Aorta (tissue), 5 donors: ENCODE results near the gene SLC4A5. TPM values are rescaled to one million over a fixed set of nuclear protein-coding genes. Genes with fewer than 3 reads are reported as not detected.
"Not testable (repeated sequence)": the region's sequence is repeated elsewhere in the genome, so short reads cannot be mapped to it uniquely, and the experiment has no call there.

Source experiments
- ATAC-seq: fragments of 200-7000 bp; cut with Tn5 transposase; one replicate; pipeline ENCODE4 v1.9.1; 2022; ENCODE audit warnings: moderate library complexity; ENCODE audit not compliant: low FRiP score
- DNase-seq, 2 donors: peaks; one replicate each; pipeline ENCODE4 v3.0.0-alpha.2; 2020
- H3K27ac ChIP-seq, 2 donors: one replicate each; pipeline ENCODE4 v1.5.1; 2013; ENCODE audit warnings: low read length in 2 of 2, mild to moderate bottlenecking in 2 of 2, moderate library complexity in 2 of 2, control low read depth in 1 of 2, inconsistent platforms in 1 of 2, low read depth in 1 of 2
- H3K27me3 ChIP-seq, 2 donors: one replicate each; pipeline ENCODE4 v1.6.1; 2013; ENCODE audit warnings: control low read depth in 1 of 2, low read length in 1 of 2, mild to moderate bottlenecking in 1 of 2, moderate library complexity in 1 of 2; ENCODE audit not compliant: insufficient read depth in 2 of 2, control insufficient read depth in 1 of 2
- H3K36me3 ChIP-seq, 2 donors: one replicate each; pipeline ENCODE4 v1.6.1; 2013; ENCODE audit warnings: control low read depth in 1 of 2, low read length in 1 of 2, mild to moderate bottlenecking in 1 of 2; ENCODE audit not compliant: insufficient read depth in 2 of 2, control insufficient read depth in 1 of 2
- H3K4me1 ChIP-seq, 2 donors: one replicate each; pipeline ENCODE4 v1.6.1; 2013; ENCODE audit warnings: low read length in 2 of 2, control low read depth in 1 of 2, mild to moderate bottlenecking in 1 of 2, moderate library complexity in 1 of 2; ENCODE audit not compliant: insufficient read depth in 2 of 2, control insufficient read depth in 1 of 2
- H3K4me3 ChIP-seq, 2 donors: one replicate each; pipeline ENCODE4 v1.5.1; 2013; ENCODE audit warnings: low read length in 2 of 2, control low read depth in 1 of 2, mild to moderate bottlenecking in 1 of 2
- H3K9me3 ChIP-seq: one replicate; pipeline ENCODE4 v1.6.1; 2013; ENCODE audit warnings: mild to moderate bottlenecking, low read length; ENCODE audit not compliant: control insufficient read depth
- WGBS, 2 donors: extraction: QIAGEN DNeasy Blood & Tissue Kit; methylation state at CpG; one replicate each; pipeline ENCODE4 v1.1.7; 2013; 5-methylcytosine and 5-hydroxymethylcytosine counted together
- intact Hi-C, 2 donors: fragments of 100-400 bp; cut with DNase I; formaldehyde crosslinking; loops; one replicate each; pipeline versions ENCODE4 v1.14.2 to v1.15.0; 2022
- polyA plus RNA-seq, 2 donors: library from polyadenylated mRNA; stranded (reverse); fragments of 200-250 nt; gene quantifications; one replicate each; pipeline ENCODE4 v1.2.3, GENCODE V29; 2013
- total RNA-seq, 2 donors: library from RNA; stranded (reverse); fragmentation: NEBNext Ultra II Directional; extraction: Animal tissue kit (Norgen Biotek cat#: 25700); gene quantifications; one replicate each; pipeline ENCODE4 v1.2.1, GENCODE V29; 2021
- donor health status: healthy with polysubstance abuse.
- donor health status: Bipolar disorder and iron deficiency.
- donor health status: DM: no; HTN: no; CAD: no.
- donor health status: DM: no; HTN: no; CAD: no.
- donor health status: DM: yes; HTN: yes; CAD: no.

Gene SLC4A5
- total and polyA plus RNA-seq, 4 donors = 1.6 to 7.3 (median 6.2) TPM; not detected in 1

DNA sequence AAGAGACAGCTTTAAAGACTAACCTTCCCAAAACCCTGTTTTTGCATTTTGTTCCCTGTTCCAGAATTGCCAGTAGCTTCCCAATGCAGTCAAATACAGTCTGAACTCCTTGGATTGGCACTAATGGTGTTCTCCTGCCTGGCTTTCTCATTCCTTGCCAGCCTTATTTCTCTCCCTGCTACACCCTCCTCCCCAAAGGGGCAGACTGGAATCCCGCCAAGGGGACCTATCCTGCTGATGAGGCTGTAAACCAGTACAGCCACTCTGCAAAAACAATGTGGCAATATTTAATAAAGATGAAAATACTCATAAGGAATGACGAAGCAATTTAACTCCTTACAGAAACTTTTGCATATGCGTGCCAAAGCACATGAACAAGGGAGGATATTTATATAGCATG lies 4.5 kb upstream of the SLC4A5 start:
- 91 to 97% methylated on average over 3 of the region's 3 CpGs for WGBS, 2 donors
- Histone ChIP-seq H3K4me1 (no peaks in the 10 kb centered on the region), H3K27me3 (no peaks in the 10 kb centered on the region), H3K27ac (no peak overlapping the region), H3K36me3 (no peaks in the 10 kb centered on the region), H3K9me3 (no peaks in the 10 kb centered on the region), H3K4me3 (no peak overlapping the region)
- DNase-seq (no peak), ATAC-seq (no peak)
- intact Hi-C loops = no loop called here

- H3K27me3 ChIP-seq = no peaks in the 10 kb centered on the region
- DNase-seq (no peak), ATAC-seq (no peak)
- no peak overlapping the region for H3K27ac ChIP-seq
- intact Hi-C loops = no loop called here
- H3K36me3 ChIP-seq = no peaks in the 10 kb centered on the region
- H3K4me3 ChIP-seq = no peak overlapping the region
- no peaks in the 10 kb centered on the region for H3K4me1 ChIP-seq
- no peaks in the 10 kb centered on the region for H3K9me3 ChIP-seq
- WGBS, 2 donors = 92 to 96% methylated on average over 1 of the region's 1 CpG
These were observed 4.1 kb upstream of the SLC4A5 start for GRCh38 chr2:74347303-74347702.

GRCh38 chr2:74345272-74345943 lies 2.2 kb upstream of the SLC4A5 start:
- Histone ChIP-seq H3K36me3 (peaks cover 0 to 1% of the 10 kb centered on the region in 2 donors), H3K9me3 (no peaks in the 10 kb centered on the region), H3K27me3 (no peaks in the 10 kb centered on the region), H3K27ac (no peak overlapping the region), H3K4me3 (no peak overlapping the region), H3K4me1 (no peaks in the 10 kb centered on the region)
- intact Hi-C loops = no loop called here
- WGBS, 2 donors = 28 to 37% methylated on average over 8 of the region's 8 CpGs
- DNase-seq (no peak), ATAC-seq (no peak)

GRCh38 chr2:74336227-74336626 lies 7.0 kb downstream of the SLC4A5 start:
- H3K9me3 ChIP-seq, H3K27ac ChIP-seq, H3K4me3 ChIP-seq, H3K36me3 ChIP-seq, DNase-seq, ATAC-seq, H3K4me1 ChIP-seq, H3K27me3 ChIP-seq: not testable (repeated sequence)
- intact Hi-C loops = loop anchor here in 1 of 2 donors (10.0 kb wide), 2 partner anchors 81 to 511 kb away; partner anchors contain the start of gene STAMBP
- 77 to 82% methylated on average over 2 of the region's 2 CpGs for WGBS, 2 donors

DNA sequence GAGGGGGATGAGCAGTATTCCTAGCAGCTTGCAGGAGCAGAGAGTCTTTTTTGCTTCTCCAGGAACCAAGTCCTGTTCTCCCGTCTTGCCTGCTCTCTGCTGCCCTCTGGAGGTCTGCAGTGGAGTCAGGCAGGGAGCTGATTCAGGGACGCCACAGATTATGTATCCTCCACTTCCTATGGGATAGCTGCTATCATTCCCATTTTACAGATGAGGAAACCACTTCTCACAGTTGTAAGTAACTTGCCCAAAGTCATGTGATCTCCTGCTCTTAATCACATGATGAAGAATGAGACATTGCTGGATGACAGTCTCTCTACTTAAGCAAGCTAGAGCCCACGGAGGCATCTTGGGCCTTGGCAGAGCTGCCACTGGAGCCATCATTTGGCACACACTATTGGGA lies 8.3 kb downstream of the SLC4A5 start:
- ATAC-seq (peak; percentile 88), DNase-seq (peak; percentile 81 to 89)
- H3K27ac ChIP-seq = no peak overlapping the region
- no peaks in the 10 kb centered on the region for H3K27me3 ChIP-seq
- no peak overlapping the region for H3K4me3 ChIP-seq
- WGBS, 2 donors = 33% methylated on average over 3 of the region's 3 CpGs
- intact Hi-C loops = loop anchor here (5.0 to 10.0 kb wide), 3 partner anchors 80 to 510 kb away; partner anchors contain the start of gene STAMBP (in 1 of the 2)
- H3K36me3 ChIP-seq = peaks cover 2 to 4% of the 10 kb centered on the region in 2 donors
- H3K9me3 ChIP-seq = no peaks in the 10 kb centered on the region
- no peaks in the 10 kb centered on the region for H3K4me1 ChIP-seq

DNA sequence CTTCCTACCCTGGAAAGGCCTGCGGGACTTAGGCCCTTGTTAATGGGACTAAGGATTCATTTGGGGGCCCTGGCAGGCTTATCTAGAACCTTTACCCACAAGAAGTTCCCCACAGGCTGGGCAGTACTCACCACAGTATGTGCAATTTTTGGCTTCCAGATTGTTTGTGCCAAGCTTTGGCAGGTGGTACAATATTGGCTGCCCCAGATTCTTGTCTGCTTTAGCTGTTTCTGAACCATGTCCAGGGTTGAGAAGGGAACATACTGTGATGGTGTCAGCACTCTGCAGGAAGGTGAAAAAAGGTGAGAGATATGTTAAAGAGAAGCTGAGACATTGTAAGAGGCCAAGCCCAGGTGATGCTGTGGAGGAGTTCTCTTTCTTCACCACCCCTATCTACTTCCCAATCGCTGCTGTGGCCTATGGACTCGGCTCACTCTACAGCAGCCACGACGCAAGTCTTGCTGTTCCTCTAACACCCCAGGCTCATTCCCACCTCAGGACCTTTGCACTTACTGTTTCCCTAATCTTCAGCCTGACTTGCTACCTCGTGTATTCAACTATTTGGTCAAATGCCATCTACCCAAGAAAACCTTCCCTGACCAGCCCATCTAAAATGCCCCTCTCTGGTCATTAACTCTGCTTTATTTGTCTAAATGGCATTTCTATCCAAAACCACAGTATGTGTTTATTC lies 9.2 kb downstream of the SLC4A5 start:
- Histone ChIP-seq H3K27me3 (no peaks in the 10 kb centered on the region), H3K9me3 (no peaks in the 10 kb centered on the region), H3K4me3 (no peak overlapping the region), H3K27ac (no peak overlapping the region), H3K4me1 (no peaks in the 10 kb centered on the region), H3K36me3 (peaks cover 4% of the 10 kb centered on the region in 2 donors)
- intact Hi-C loops = loop anchor here (5.0 to 10.0 kb wide), 3 partner anchors 79 to 509 kb away; partner anchors contain the start of gene STAMBP (in 1 of the 2)
- WGBS, 2 donors = 90 to 93% methylated on average over 6 of the region's 6 CpGs
- ATAC-seq (no peak), DNase-seq (no peak)

DNA sequence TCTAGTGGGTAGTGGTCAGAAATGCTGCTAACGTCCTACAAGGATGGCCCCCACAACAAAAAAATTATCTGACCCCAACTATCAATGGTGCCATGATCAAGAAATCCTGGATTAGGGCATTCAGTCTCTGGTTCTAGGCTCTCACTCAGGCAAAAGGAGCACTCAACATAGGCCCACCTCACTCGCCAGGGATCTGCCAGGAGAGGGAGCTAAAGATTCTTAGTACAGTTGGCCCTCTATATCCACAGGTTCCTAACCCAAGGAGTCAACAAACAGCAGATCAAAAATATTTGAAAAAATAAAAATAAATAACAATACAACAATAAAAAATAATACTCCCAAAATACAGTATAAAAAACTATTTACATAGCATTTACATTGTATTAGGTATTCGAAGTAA lies 10.0 kb downstream of the SLC4A5 start:
- DNase-seq (no peak), ATAC-seq (no peak)
- H3K4me3 ChIP-seq = no peak overlapping the region
- H3K9me3 ChIP-seq = no peaks in the 10 kb centered on the region
- H3K27me3 ChIP-seq = no peaks in the 10 kb centered on the region
- intact Hi-C loops = loop anchor here (5.0 to 10.0 kb wide), 3 partner anchors 78 to 508 kb away; partner anchors contain the start of gene STAMBP (in 1 of the 2)
- no peaks in the 10 kb centered on the region for H3K4me1 ChIP-seq
- H3K27ac ChIP-seq = no peak overlapping the region
- peaks cover 4% of the 10 kb centered on the region in 2 donors for H3K36me3 ChIP-seq
- 83 to 87% methylated on average over 3 of the region's 3 CpGs for WGBS, 2 donors

DNA sequence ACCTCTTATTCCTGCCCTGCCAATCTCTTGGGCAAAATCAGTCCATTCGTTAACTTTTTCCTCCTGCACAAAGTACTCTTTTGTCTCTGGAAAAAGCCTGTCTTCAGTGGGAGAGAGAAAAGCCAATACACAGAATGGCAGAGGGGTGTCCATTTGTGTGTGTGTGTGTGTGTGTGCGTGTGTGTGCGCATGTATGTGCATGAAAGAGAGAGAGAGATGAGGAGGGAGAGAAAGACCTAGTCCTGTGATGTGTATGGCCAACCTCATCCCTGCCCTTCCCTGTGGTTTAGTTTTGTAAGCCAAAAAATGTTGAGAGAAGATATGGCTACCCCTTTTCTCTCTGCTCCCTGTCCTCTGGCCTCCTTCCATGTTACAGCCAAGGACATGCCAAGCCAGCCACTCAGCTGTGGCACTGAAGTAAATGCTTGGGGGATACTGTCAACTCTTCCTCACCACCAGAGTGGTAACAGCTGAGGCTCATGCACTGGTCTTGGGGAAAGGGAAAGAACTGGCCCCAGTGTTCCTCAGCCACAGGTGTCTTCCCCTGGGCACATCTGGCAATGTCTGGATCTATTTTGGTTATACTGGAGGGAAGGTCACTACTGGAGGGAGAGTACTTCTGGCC lies 10.6 kb downstream of the SLC4A5 start:
- no peak for ATAC-seq
- WGBS, 2 donors = 93 to 100% methylated on average over 3 of the region's 3 CpGs

More for the DNA sequence above, 10.6 kb downstream of the SLC4A5 start:
- H3K27me3 ChIP-seq = no peaks in the 10 kb centered on the region
- no peak overlapping the region for H3K4me3 ChIP-seq
- H3K36me3 ChIP-seq = peaks cover 4% of the 10 kb centered on the region in 2 donors
- no peaks in the 10 kb centered on the region for H3K4me1 ChIP-seq
- H3K27ac ChIP-seq = no peak overlapping the region
- DNase-seq = no peak
- intact Hi-C loops = loop anchor here (5.0 to 10.0 kb wide), 3 partner anchors 78 to 508 kb away; partner anchors contain the start of gene STAMBP (in 1 of the 2)
- no peaks in the 10 kb centered on the region for H3K9me3 ChIP-seq
